LNCAP (cell line): ENCODE data around the gene FBXO42.

Source experiments
- CTCF ChIP-seq: fragments of 450-650 bp; IDR thresholded peaks from 2 replicates; pipeline ENCODE4 v1.5.1; 2017; ENCODE audit warnings: mild to moderate bottlenecking

The FBXO42 gene

GRCh38 chr1:16286122-16286521, 66.2 kb downstream of the FBXO42 start:
- no peak for TF ChIP-seq CTCF

GRCh38 chr1:16281765-16282164, 70.5 kb downstream of the FBXO42 start:
- TF ChIP-seq CTCF: no peak

- TF ChIP-seq CTCF: no peak
Observed at GRCh38 chr1:16279186-16279585, 73.1 kb downstream of the FBXO42 start.

- TF ChIP-seq CTCF: no peak
Observed at GRCh38 chr1:16276302-16277030, 75.8 kb downstream of the FBXO42 start.

GRCh38 chr1:16275591-16275990, 76.7 kb downstream of the FBXO42 start:
- TF ChIP-seq CTCF: no peak

GRCh38 chr1:16267690-16268180, 84.5 kb downstream of the FBXO42 start:
- TF ChIP-seq CTCF: no peak

GRCh38 chr1:16266411-16267118, 85.7 kb downstream of the FBXO42 start:
- TF ChIP-seq CTCF: no peak
